T47D (cell line): Measurements from ENCODE around the gene DKKL1.

ENCODE experiments used
- DNase-seq, 2 experiments: peaks; one replicate each; pipeline versions ENCODE4 v3.0.0 to v3.0.0-alpha.2; 2011 to 2012; ENCODE audit warnings: low read depth in 1 of 2, low spot score in 1 of 2
- JUND ChIP-seq: IDR thresholded peaks from 2 replicates; pipeline ENCODE4 v1.6.1; 2012; ENCODE audit warnings: low read depth
- in situ Hi-C: cut with HindIII; loops from 2 replicates; pipeline ENCODE4 v1.10.0; 2016; ENCODE audit warnings: low sequenced_read_pairs, low pct_unique_long_range_greater_than_20kb

The DKKL1 gene

GRCh38 chr19:49380391-49380790 lies 16.7 kb downstream of the DKKL1 start:
- in situ Hi-C loops = no loop called here
- no peak for DNase-seq
- no peak for TF ChIP-seq JUND

- no peak for DNase-seq
- in situ Hi-C loops = no loop called here
- no peak for TF ChIP-seq JUND
Measured at GRCh38 chr19:49382639-49383038, 19.0 kb downstream of the DKKL1 start.

- no peak for DNase-seq
- in situ Hi-C loops = no loop called here
- no peak for TF ChIP-seq JUND
Measured at GRCh38 chr19:49383599-49383998, 19.9 kb downstream of the DKKL1 start.

GRCh38 chr19:49387936-49388372 lies 24.3 kb downstream of the DKKL1 start, which contains the start of gene KASH5:
TSS of gene KASH5 (plus strand) at chr19:49388249. CDS start at chr19:49390884, 2,635 bp downstream.
- DNase-seq = no peak

GRCh38 chr19:49389406-49389805 lies 25.7 kb downstream of the DKKL1 start:
- in situ Hi-C loops = no loop called here
- no peak for TF ChIP-seq JUND
- no peak for DNase-seq

More at GRCh38 chr19:49387936-49388372, 24.3 kb downstream of the DKKL1 start, which contains the start of gene KASH5:
- in situ Hi-C loops = no loop called here
- no peak for TF ChIP-seq JUND

GRCh38 chr19:49390131-49390928 lies 26.7 kb downstream of the DKKL1 start:
- in situ Hi-C loops = no loop called here
- TF ChIP-seq JUND = no peak

GRCh38 chr19:49390929-49391359 lies 27.3 kb downstream of the DKKL1 start:
- in situ Hi-C loops = no loop called here
- no peak for DNase-seq
- TF ChIP-seq JUND = no peak

More at GRCh38 chr19:49390131-49390928, 26.7 kb downstream of the DKKL1 start:
- no peak for DNase-seq

GRCh38 chr19:49391581-49392399 lies 28.1 kb downstream of the DKKL1 start:
- no peak for TF ChIP-seq JUND
- peak; percentile 75 to 84 for DNase-seq
- in situ Hi-C loops = no loop called here

- in situ Hi-C loops = no loop called here
- no peak for DNase-seq
- no peak for TF ChIP-seq JUND
Measured at GRCh38 chr19:49393881-49394280, 30.2 kb downstream of the DKKL1 start.

- in situ Hi-C loops = no loop called here
- no peak for TF ChIP-seq JUND
- no peak for DNase-seq
Measured at GRCh38 chr19:49395581-49396407, 32.1 kb downstream of the DKKL1 start.

GRCh38 chr19:49396738-49397505 lies 33.2 kb downstream of the DKKL1 start:
- in situ Hi-C loops = no loop called here
- TF ChIP-seq JUND = no peak
- no peak for DNase-seq
